Smooth muscle cell of the pulmonary artery (primary cell): ENCODE data around the gene DSC2. TPM values are rescaled to one million over a fixed set of nuclear protein-coding genes. Genes with fewer than 3 reads are reported as not detected.

ENCODE experiments used
- total RNA-seq: library from RNA; depleted of rRNA; stranded (reverse); fragments of >200 nt; gene quantifications from 2 replicates; pipeline ENCODE4 v1.2.3, GENCODE V29; 2014

Gene DSC2
- 0.07 TPM in 2 replicates for total RNA-seq

DNA sequence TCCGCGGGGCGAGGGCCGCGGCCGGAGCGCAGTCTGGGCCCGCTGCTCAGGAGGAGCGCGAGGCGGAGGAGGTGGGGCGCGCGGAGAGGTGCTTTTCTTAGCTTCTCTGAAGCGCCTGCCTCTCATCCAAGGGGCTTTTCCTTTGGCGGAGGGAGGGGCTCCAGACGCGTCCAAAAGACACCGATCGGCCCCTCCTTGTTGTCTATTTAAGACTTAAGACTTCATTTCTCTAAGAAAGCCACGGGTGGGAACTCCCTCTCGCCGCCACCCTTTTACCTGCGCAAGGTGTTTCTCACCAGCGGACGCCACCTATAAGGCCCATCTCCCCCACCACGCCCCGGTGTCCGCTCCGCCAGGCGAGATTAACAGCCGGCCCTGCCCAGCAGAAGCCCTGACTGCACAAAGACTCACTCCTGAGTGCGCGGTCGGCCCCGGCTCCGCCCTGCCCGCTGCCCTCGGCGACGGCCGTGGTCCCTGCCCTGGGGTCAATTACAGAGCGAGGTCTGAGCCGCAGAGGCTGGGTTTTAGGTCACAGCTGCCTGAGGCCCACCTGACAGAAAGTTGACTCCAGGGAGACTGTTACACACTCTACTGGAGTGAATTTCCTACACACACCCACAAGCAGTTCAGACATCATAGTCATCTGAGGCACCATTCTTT is at the start of gene DSC2:
TSS of gene DSC2 (minus strand) at position 397 of the 660 bp plus-strand sequence. CDS start 450 bp downstream, outside the sequence.

DNA sequence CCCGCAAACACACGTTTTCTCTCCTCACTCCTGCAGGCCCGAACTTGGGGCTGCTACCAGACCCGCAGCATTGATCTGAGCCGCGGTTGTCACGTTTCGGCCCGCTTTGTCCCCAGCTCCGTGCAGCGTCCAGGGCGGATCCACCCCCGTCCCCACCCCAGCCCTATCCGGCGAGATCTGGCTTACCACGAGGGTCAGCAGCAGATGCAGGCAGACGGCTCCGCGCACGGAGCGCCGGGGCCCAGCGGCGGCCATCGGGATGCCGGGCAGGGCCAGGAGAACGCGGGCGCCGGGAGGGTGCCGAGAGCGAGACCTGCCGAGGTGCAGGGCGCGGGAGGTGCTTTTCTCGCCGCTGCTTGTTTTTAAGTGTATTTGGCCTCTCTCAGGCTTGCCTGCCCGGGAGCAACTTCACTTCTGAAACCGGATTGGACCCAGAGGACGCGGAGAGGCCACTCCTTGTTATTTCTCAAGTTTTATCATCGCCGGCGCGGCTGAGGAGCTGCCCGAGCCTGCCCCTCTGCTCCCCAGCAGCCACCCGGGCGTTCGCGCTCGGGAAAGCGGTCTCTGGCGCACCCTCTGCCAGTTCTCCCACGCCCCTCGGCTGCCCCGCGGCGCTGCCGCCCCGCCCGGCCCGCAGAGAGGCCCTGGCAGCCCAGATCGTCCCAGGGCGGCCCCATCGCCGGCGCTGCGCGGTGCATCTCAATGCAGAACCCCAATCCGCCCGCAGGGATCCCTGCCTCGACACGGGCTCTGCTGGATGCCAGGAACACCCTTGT is 59.6 kb downstream of the DSC2 start, which contains the start of gene DSC3:
TSS of gene DSC3 (minus strand) at position 337 of the 776 bp plus-strand sequence. CDS start at position 255, 82 bp downstream.

Other genes starting within 250 kb of the DSC2 start
- gene DSC3, start 59.7 kb downstream of the DSC2 start, total RNA-seq: 0.20 and 0.46 TPM in 2 replicates
- not detected in 2 replicates for gene DSC1, start 60.4 kb upstream of the DSC2 start, total RNA-seq
- gene DSG1, start 215.7 kb upstream of the DSC2 start, total RNA-seq: not detected in 2 replicates